ENCODE measurements around the gene EPN3. TPM values are rescaled to one million over a fixed set of nuclear protein-coding genes. Genes with fewer than 3 reads are reported as not detected.
A peak's percentile ranks its signal among the peaks of the same experiment; 100 is the strongest.

EPN3 gene
- total RNA-seq, 1 donor from 2014 or later: 0.24 TPM

DNA sequence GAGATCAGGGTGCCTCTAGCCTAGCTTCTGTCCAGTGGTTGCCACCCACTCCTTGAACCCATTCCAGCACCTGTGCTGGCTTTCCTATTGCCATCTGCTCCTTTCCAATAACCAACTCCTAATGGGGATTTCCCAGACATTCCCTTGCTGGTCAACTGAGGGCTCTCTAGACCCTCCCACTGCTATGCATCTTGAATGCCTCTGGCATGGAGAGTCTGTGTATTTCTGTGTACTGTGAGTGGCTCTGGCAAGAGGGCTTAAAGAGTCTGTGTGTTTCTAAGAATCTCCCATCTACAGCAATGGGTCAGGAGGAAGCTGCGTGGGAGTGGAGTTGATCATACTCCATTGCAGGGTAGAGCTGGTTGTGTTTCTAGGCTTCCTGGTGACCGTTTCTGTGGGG lies 11.0 kb upstream of the EPN3 start:
- H3K27me3 Mint-ChIP-seq (ENCODE audit: insufficient read depth, low read depth): peaks cover 14% of the 10 kb centered on the region
- DNase-seq (ENCODE audit: low spot score): no peak
- Histone ChIP-seq H3F3A (ENCODE audit: low read depth) (no peaks in the 10 kb centered on the region), H3K27ac (no peak overlapping the region), H3K9ac (no peak overlapping the region), H3K79me2 (ENCODE audit: low read depth) (no peaks in the 10 kb centered on the region), H3K9me3 (ENCODE audit: low read depth) (no peaks in the 10 kb centered on the region), H2AFZ (replicated peaks) (no peak overlapping the region), H3K4me1 (no peaks in the 10 kb centered on the region), H3K4me3 (no peak overlapping the region), H3K27me3 (no peaks in the 10 kb centered on the region), H4K20me1 (ENCODE audit: low read depth) (no peaks in the 10 kb centered on the region), H3K4me2 (no peak overlapping the region), H3K36me3 (no peaks in the 10 kb centered on the region)
- H3K4me3 Mint-ChIP-seq: no peak overlapping the region
- no peaks in the 10 kb centered on the region for H3K9me3 Mint-ChIP-seq
- no peaks in the 10 kb centered on the region for H3K36me3 Mint-ChIP-seq
- TF ChIP-seq EZH2phosphoT487 (IDR thresholded peaks at IDR 0.05) (no peak), EZH2 (IDR thresholded peaks at IDR 0.05) (no peak)
- TF ChIP-seq, protein P1, sequence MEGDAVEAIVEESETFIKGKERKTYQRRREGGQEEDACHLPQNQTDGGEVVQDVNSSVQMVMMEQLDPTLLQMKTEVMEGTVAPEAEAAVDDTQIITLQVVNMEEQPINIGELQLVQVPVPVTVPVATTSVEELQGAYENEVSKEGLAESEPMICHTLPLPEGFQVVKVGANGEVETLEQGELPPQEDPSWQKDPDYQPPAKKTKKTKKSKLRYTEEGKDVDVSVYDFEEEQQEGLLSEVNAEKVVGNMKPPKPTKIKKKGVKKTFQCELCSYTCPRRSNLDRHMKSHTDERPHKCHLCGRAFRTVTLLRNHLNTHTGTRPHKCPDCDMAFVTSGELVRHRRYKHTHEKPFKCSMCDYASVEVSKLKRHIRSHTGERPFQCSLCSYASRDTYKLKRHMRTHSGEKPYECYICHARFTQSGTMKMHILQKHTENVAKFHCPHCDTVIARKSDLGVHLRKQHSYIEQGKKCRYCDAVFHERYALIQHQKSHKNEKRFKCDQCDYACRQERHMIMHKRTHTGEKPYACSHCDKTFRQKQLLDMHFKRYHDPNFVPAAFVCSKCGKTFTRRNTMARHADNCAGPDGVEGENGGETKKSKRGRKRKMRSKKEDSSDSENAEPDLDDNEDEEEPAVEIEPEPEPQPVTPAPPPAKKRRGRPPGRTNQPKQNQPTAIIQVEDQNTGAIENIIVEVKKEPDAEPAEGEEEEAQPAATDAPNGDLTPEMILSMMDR (IDR thresholded peaks at IDR 0.05): no peak
- peaks cover 25% of the 10 kb centered on the region for H3K4me1 Mint-ChIP-seq
- H3K27ac Mint-ChIP-seq: no peak overlapping the region

DNA sequence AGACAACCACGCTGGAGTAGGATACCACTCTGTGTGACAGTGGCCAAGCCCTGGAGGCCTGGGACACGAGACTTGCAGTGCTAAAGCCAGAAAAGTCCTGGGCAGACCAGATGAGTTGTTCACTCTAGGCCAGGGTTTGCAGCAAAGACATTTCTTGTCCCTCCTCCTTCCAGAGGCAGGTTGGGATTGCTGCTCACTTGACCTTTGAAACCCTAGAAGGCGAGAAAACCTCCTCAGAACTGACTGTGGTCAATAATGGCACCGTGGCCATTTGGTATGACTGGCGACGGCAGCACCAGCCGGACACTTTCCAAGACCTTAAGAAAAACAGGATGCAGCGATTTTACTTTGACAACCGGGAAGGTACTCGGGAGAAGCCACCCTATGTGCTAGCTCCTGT lies 9.8 kb upstream of the EPN3 start:
- H3F3A ChIP-seq (ENCODE audit: low read depth): no peaks in the 10 kb centered on the region
- Mint-ChIP-seq H3K9me3 (no peaks in the 10 kb centered on the region), H3K4me3 (no peak overlapping the region), H3K36me3 (no peaks in the 10 kb centered on the region), H3K27ac (peak overlapping the region; percentile 76), H3K27me3 (ENCODE audit: insufficient read depth, low read depth) (peaks cover 6% of the 10 kb centered on the region), H3K4me1 (peaks cover 25% of the 10 kb centered on the region)
- no peaks in the 10 kb centered on the region for H3K4me1 ChIP-seq
- no peaks in the 10 kb centered on the region for H3K36me3 ChIP-seq
- H3K9ac ChIP-seq: no peak overlapping the region
- H3K27ac ChIP-seq: no peak overlapping the region
- H2AFZ ChIP-seq (replicated peaks): no peak overlapping the region
- no peaks in the 10 kb centered on the region for H3K79me2 ChIP-seq (ENCODE audit: low read depth)
- DNase-seq (ENCODE audit: low spot score): no peak
- TF ChIP-seq EZH2phosphoT487 (IDR thresholded peaks at IDR 0.05) (no peak), EZH2 (IDR thresholded peaks at IDR 0.05) (no peak)
- TF ChIP-seq, protein P1 (IDR thresholded peaks at IDR 0.05): no peak
- no peak overlapping the region for H3K4me3 ChIP-seq
- H3K27me3 ChIP-seq: no peaks in the 10 kb centered on the region
- no peaks in the 10 kb centered on the region for H4K20me1 ChIP-seq (ENCODE audit: low read depth)
- no peaks in the 10 kb centered on the region for H3K9me3 ChIP-seq (ENCODE audit: low read depth)
- H3K4me2 ChIP-seq: no peak overlapping the region

DNA sequence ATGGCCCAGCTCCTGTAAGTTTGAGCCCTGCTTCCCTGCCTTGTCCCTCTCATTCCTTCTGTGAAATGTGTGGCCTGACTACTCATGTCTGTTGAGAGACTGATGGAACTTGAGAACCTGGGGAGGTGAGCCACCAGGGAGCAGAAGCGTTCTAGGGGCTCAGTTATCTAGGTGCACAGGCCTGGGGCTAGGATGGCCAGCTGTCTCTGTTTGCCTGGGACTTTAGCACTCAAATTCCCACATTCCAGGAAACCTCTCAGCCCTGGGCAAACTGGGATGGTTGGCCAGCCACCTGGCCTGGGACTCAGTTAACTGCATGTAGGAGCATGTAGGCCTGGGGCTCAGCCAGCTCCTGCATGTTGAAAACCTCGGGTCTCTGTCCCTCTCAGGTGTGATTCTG lies 9.3 kb upstream of the EPN3 start:
- Mint-ChIP-seq H3K4me3 (no peak overlapping the region), H3K9me3 (no peaks in the 10 kb centered on the region), H3K27ac (no peak overlapping the region), H3K4me1 (peaks cover 22% of the 10 kb centered on the region), H3K36me3 (no peaks in the 10 kb centered on the region), H3K27me3 (ENCODE audit: insufficient read depth, low read depth) (peaks cover 8% of the 10 kb centered on the region)
- TF ChIP-seq EZH2phosphoT487 (IDR thresholded peaks at IDR 0.05) (no peak), EZH2 (IDR thresholded peaks at IDR 0.05) (no peak)
- TF ChIP-seq, protein P1 (IDR thresholded peaks at IDR 0.05): no peak
- H3K27me3 ChIP-seq: no peaks in the 10 kb centered on the region
- H3K4me1 ChIP-seq: no peaks in the 10 kb centered on the region
- no peak for DNase-seq (ENCODE audit: low spot score)
- no peaks in the 10 kb centered on the region for H3K79me2 ChIP-seq (ENCODE audit: low read depth)
- H2AFZ ChIP-seq (replicated peaks): no peak overlapping the region
- H3K36me3 ChIP-seq: no peaks in the 10 kb centered on the region
- H3F3A ChIP-seq (ENCODE audit: low read depth): no peaks in the 10 kb centered on the region
- no peaks in the 10 kb centered on the region for H4K20me1 ChIP-seq (ENCODE audit: low read depth)
- no peak overlapping the region for H3K27ac ChIP-seq
- H3K4me3 ChIP-seq: no peak overlapping the region
- H3K9me3 ChIP-seq (ENCODE audit: low read depth): no peaks in the 10 kb centered on the region
- H3K9ac ChIP-seq: no peak overlapping the region
- no peak overlapping the region for H3K4me2 ChIP-seq
